Measurements from ENCODE around the gene CXCL9.

GRCh38 chr4:75973766-75974165 lies 33.5 kb downstream of the CXCL9 start:
- TF ChIP-seq, protein P1, sequence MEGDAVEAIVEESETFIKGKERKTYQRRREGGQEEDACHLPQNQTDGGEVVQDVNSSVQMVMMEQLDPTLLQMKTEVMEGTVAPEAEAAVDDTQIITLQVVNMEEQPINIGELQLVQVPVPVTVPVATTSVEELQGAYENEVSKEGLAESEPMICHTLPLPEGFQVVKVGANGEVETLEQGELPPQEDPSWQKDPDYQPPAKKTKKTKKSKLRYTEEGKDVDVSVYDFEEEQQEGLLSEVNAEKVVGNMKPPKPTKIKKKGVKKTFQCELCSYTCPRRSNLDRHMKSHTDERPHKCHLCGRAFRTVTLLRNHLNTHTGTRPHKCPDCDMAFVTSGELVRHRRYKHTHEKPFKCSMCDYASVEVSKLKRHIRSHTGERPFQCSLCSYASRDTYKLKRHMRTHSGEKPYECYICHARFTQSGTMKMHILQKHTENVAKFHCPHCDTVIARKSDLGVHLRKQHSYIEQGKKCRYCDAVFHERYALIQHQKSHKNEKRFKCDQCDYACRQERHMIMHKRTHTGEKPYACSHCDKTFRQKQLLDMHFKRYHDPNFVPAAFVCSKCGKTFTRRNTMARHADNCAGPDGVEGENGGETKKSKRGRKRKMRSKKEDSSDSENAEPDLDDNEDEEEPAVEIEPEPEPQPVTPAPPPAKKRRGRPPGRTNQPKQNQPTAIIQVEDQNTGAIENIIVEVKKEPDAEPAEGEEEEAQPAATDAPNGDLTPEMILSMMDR (IDR thresholded peaks at IDR 0.05): no peak
- TF ChIP-seq EP300 (IDR thresholded peaks at IDR 0.05): no peak
- no peak for TF ChIP-seq POLR2AphosphoS5 (IDR thresholded peaks at IDR 0.05)
- no peak for TF ChIP-seq POLR2A (IDR thresholded peaks at IDR 0.05)
